HG02970 (cell line): ENCODE measurements around the gene ZNF792.
"Not testable (repeated sequence)": the region's sequence is repeated elsewhere in the genome, so short reads cannot be mapped to it uniquely, and the experiment has no call there.

Experiments
- ATAC-seq: cut with Tn5 transposase; IDR thresholded peaks from one replicate; pipeline ENCODE4 v1.9.1; 2021; ENCODE audit warnings: mild to moderate bottlenecking, moderate library complexity, moderate number of reproducible peaks; ENCODE audit not compliant: unreplicated experiment, low FRiP score

ZNF792 gene

GRCh38 chr19:34975056-34975455, 11.0 kb upstream of the ZNF792 start:
- no peak for ATAC-seq

GRCh38 chr19:34974646-34975045, 10.6 kb upstream of the ZNF792 start:
- ATAC-seq, result no peak

GRCh38 chr19:34972163-34972705, 8.2 kb upstream of the ZNF792 start:
- ATAC-seq, result no peak

GRCh38 chr19:34970185-34970780, 6.3 kb upstream of the ZNF792 start:
- not testable (repeated sequence) for ATAC-seq

- no peak for ATAC-seq
Observed at GRCh38 chr19:34969721-34970120, 5.7 kb upstream of the ZNF792 start.

- ATAC-seq, result no peak
Observed at GRCh38 chr19:34967551-34967950, 3.5 kb upstream of the ZNF792 start.

- not testable (repeated sequence) for ATAC-seq
Observed at GRCh38 chr19:34965505-34965904, 1.5 kb upstream of the ZNF792 start.

- no peak for ATAC-seq
Observed at GRCh38 chr19:34964598-34964997, 569 bp upstream of the ZNF792 start.

- no peak for ATAC-seq
Observed at GRCh38 chr19:34962687-34963572, 1.1 kb downstream of the ZNF792 start.

GRCh38 chr19:34961775-34962686, 2.0 kb downstream of the ZNF792 start:
- no peak for ATAC-seq

- ATAC-seq, result no peak
Observed at GRCh38 chr19:34960940-34961679, 2.9 kb downstream of the ZNF792 start.

GRCh38 chr19:34960103-34960805, 3.8 kb downstream of the ZNF792 start:
- no peak for ATAC-seq

GRCh38 chr19:34959021-34959420, 5.0 kb downstream of the ZNF792 start:
- no peak for ATAC-seq

GRCh38 chr19:34957830-34958751, 5.9 kb downstream of the ZNF792 start:
- ATAC-seq, result no peak

- no peak for ATAC-seq
Observed at GRCh38 chr19:34953092-34953491, 10.9 kb downstream of the ZNF792 start.

- ATAC-seq, result no peak
Observed at GRCh38 chr19:34943861-34944573, 20.0 kb downstream of the ZNF792 start.

GRCh38 chr19:34938886-34939285, 25.1 kb downstream of the ZNF792 start:
- no peak for ATAC-seq

GRCh38 chr19:34936184-34936583, 27.8 kb downstream of the ZNF792 start:
- no peak for ATAC-seq
